Ammon's horn (tissue), 1 donor: ENCODE data around the gene WFDC11.
"Not testable (repeated sequence)": the region's sequence is repeated elsewhere in the genome, so short reads cannot be mapped to it uniquely, and the experiment has no call there.

Experiments used
- DNase-seq: peaks from one replicate; pipeline ENCODE4 v3.0.0-alpha.2; 2016; ENCODE audit warnings: low spot score

The WFDC11 gene

DNA sequence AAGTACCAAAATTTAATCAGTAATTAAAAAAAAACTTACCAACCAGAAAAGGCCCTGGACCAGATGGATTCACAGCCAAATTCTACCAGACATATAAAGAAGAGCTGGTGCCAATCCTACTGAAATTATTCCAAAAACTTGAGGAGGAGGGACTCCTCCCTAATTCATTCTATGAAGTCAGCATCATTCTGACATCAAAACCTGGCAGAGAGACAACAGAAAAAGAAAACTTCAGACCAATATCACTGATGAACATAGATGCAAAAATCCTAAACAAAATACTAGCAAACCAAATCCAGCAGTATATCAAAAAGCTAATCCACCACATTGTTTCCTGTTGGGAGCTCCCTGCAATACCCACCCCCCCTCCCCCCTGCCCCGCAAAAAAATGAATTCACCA lies at the start of gene WFDC11:
Gene WFDC11, minus strand, starts transcription at position 101 of the 400 bp plus-strand sequence. CDS start 19,639 bp downstream, outside the sequence.
- DNase-seq: no peak

DNA sequence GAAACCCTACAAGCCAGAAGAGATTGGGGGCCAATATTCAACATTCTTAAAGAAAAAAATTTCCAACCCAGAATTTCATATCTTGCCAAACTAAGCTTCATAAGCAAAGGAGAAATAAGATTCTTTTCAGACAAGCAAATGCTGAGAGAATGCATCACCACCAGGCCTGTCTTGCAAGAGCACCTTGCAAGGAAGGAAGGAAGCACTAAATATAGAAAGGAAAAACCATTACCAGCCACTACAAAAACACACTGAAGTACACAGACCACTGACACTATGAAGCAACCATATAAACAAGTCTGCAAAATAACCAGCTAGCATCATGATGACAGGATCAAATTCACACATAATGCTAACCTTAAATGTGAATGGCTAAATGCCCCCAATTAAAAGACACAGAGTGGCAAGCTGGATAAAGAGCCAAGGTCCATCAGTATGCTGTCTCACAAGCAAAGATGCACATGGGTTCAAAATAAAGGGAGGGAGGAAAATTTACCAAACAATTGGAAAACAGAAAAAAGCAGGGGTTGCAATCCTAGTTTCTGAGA lies 46.2 kb upstream of the WFDC11 start:
- not testable (repeated sequence) for DNase-seq

DNA sequence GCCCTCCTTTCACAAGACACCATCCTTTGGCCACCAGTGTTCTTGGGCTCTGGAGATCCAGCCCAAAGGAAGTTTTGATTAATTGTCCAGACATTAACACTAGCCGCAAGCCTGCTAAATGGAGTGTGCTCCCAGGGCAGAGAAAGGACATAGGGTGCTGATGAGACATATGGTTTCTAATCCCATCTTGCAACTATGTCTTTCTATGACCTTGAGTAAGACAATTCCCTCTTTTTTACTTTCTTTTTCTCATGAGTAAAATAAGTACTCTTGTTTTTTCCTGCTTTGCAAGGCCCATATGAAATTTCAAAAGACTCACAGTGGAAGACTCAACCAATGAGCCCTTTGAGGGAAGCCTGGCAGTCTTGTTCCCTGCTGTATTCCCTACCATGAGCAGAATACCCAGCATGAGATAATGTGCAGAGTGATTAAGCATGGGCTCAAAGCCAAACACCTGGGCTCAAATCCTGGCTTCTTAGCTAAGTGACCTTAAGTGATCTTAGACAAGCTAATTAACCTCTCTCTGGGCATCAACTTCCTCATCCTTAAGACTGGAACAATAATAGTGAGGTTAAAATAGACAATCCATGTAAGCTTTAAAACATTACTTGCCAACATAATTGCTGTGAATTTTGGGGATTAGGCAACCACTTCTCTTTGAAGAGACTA lies 35.1 kb upstream of the WFDC11 start, which contains the start of gene WFDC10B:
Gene WFDC10B, minus strand, starts transcription at position 51 of the 669 bp plus-strand sequence. CDS start 19,027 bp downstream, outside the sequence.
- DNase-seq: no peak

DNA sequence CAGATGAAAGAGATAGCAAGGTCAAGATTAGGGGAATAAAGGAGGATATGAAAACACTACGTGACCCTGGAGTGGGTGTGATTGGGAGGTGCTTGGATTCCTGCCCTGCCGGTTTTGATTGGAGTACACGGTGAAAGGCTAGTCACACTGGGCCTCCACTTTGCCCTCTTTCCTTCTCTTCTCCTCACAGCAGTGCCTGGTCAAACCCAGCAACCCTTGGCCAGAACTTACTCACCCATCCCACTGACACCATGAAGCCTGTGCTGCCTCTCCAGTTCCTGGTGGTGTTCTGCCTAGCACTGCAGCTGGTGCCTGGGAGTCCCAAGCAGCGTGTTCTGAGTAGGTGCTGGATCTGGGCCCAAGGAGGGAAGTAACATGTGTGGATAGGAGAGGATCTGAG lies 31.8 kb upstream of the WFDC11 start, which contains the start of gene WFDC13:
Gene WFDC13, plus strand, starts transcription at position 166 of the 400 bp plus-strand sequence. Its CDS starts 86 bp downstream, at position 252.
- peak; percentile 3 for DNase-seq

DNA sequence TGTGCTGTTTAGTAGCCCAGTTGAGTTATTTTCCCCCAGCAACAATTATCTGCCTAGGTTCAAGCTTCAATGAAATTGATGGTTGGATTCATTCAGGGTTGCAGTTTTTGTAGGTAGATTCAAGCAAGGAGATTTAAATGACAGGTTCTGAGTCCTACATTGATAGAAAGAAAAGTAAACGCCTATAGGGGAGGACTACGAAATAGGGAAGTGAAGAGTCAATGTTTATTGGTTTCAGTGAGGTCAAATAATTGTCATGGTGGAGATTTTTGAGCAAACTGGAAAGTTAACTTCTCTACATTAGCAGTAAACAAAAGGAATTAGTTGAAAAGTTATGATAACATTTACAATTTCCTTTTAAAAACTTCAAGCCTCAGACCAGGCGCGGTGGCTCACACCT lies 31.1 kb upstream of the WFDC11 start:
- no peak for DNase-seq

DNA sequence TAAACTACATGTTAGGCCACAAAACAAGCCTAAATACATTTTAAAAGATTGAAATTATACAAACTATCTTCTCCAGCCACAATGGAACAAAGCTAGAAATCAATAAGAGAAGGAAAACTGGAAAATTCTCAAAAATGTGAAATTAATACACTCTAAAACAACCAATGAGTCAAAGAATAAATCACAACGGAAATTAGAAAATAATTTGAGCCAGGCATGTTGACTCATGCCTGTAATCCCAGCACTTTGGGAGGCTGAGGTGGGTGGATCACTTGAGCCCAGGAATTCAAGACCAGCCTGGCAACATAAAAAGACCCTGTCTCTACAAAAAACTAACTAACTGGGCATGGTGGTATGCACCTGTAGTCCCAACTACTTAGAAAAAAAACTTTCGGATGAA lies 25.5 kb upstream of the WFDC11 start:
- no peak for DNase-seq

DNA sequence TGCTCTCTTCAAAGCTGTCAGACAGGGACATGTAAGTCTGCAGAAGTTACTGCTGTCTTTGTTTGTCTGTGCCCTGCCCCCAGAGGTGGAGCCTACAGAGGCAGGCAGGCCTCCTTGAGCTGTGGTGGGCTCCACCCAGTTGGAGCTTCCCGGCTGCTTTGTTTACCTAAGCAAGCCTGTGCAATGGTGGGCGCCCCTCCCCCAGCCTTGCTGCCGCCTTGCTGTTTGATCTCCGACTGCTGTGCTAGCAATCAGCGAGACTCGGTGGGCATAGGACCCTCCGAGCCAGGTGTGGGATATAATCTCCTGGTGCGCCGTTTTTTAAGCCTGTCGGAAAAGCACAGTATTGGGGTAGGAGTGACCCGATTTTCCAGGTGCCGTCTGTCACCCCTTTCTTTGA lies 23.3 kb upstream of the WFDC11 start:
- not testable (repeated sequence) for DNase-seq

DNA sequence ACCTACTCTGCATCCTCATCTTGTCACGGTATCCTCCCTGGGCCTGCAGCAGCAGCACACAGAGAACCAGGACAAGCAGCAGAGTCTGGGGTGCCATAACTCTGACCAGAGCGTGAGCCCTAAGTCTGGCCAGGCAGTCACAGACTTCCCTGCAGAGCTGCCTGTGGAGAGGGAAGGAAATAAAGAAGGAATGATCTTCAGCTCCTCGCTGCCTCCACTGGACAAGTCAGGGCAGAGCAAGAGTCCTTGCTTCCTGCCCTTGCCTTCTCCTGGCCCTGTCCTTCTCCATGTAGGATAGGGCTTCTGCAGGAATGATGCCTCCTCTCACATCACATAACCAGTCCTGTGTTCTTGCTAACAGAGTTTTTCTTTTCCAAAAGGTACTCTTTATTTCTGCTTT lies 15.9 kb upstream of the WFDC11 start:
- no peak for DNase-seq

DNA sequence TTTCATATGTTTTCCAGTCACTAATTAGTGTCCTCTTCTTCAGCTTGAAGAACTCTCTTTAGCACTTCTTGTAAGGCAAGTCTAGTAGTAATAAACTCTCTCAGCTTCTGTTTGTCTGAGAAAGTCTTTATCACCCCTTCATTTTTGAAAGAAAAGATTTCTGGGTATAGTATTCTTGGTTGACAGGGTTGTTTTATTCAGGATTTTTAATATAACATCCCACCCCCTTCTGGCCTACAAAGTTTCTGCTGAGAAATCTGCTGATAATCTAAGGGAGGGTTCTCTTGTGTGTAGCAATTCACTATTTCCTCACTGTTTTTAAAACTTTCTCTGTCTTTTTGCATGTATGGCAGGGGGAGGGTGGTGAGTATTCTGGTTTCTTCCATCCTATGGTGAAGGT lies 9.6 kb upstream of the WFDC11 start:
- DNase-seq: no peak

DNA sequence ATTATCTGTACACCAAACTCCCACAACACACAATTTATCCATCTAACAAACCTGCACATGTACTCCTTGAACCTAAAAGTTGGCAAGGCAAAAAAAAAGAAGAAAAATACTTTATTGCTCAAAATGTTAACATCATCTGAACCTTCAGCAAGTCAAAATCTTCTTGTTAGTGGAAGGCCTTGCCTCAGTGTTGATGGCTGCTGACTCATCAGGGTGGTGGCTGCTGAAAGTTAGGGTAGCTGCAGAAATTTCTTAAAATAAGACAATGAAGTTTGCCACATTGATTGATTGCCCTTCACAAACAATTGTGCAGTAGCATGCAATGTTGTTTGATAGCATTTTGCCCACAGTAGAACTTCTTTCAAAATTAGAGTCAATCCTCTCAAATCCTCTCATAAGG lies 2.7 kb upstream of the WFDC11 start:
- DNase-seq: no peak

DNA sequence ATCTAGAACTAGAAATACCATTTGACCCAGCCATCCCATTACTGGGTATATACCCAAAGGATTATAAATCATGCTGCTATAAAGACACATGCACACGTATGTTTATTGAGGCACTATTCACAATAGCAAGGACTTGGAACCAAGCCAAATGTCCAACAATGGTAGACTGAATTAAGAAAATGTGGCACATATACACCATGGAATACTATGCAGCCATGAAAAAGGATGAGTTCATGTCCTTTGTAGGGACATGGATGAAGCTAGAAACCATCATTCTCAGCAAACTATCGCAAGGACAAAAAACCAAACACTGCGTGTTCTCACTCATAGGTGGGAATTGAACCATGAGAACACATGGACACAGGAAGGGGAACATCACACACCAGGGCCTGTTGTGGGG lies 13.0 kb downstream of the WFDC11 start:
- not testable (repeated sequence) for DNase-seq

DNA sequence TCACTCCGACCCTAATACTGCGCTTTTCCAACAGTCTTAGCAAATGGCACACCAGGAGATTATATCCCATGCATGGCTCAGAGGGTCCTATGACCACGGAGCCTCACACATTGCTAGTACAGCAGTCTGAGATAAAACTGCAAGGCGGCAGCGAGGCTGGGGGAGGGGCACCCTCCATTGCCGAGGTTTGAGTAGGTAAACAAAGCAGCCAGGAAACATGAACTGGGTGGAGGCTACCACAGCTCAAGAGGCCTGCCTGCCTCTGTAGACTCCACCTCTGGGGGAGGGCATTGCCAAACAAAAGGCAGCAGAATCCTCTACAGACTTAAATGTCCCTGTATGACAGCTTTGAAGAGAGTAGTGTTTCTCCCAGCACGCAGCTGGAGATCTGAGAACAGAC lies 18.3 kb downstream of the WFDC11 start:
- not testable (repeated sequence) for DNase-seq

DNA sequence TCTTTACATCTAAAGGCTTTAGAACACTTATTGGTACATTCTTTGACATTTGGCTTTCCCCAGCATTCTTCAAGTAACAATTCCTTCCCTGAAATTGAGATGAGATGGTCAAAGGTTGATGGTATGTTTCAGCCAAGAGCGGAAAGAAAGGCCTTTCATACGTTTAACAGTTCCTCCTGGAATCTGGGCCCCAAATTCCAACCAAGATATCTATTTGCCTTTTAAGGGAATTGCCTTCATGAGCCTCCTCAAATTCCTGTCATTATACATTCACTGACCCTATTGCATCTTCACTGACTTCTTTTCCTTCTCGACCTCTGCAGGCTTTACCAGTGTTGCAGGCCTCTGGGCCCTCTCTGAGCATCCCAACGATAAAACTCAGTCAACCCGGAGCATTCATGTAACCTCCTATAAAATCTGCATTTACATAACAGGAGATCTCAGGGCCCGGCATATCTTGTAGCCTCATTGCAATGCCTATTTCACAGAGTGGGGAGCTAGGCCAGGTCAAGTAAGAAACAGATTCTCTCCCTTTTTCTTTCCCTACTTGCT lies 20.7 kb downstream of the WFDC11 start:
- DNase-seq: no peak

DNA sequence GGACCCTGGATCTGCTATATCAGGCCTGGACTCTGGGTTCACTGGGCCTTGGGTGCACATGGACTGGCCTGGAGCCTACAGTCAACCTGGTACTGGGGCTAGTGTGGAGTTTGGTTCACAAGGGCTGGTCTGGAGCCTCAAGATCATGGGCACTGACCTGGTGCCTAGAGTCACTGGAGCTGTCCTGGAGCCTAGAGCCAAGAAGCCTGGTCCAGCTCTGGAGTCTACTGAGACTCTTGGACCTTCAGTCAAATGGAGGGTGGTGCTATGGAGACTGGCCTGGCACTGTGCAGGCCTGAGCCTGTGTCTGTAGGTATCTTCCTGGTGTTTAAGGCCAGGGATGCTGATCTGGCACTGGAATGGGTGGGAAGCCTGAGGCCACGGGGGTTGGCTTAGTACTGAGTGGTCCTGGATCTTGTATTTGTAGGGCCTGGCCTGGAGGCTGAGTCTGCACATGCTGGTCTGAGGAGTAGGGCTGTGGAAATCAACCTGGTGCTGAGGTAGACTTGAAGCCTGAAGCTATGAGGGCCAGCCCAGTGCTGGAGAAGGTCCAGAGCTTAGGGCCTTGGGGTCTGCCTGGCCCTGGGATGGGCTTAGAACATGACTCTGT lies 22.5 kb downstream of the WFDC11 start:
- no peak for DNase-seq

DNA sequence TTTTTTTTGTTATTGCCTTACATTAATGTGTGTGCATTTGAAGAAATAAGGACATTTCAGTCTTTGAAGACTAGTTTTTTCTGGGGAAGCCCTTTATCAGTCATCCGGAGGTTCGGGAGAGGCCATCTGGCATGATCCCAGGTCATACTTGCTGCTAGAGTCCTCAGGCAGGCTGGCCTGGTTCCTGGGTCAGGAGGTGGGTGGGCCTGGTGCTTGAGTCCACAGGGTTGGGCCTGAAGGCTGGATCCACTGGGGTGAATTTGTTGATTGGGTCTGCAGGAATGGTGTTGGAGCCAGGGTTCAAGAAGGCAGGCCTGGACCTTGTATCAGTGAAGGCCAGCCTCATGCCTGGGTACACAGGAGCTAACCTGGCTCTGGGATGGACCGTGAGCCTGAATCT lies 23.2 kb downstream of the WFDC11 start:
- DNase-seq: no peak

DNA sequence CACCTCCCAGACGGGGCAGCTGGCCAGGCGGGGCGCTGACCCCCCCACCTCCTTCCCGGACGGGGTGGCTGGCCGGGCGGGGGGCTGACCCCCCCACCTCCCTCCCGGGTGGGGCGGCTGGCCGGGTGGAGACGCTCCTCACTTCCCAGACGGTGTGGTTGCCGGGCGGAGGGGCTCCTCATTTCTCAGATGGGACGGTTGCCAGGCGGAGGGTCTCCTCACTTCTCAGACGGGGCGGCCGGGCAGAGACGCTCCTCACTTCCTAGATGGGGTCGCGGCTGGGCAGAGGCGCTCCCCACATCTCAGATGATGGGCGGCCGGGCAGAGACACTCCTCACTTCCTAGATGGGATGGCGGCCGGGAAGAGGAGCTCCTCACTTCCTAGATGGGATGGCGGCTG lies 24.2 kb downstream of the WFDC11 start:
- DNase-seq: not testable (repeated sequence)

DNA sequence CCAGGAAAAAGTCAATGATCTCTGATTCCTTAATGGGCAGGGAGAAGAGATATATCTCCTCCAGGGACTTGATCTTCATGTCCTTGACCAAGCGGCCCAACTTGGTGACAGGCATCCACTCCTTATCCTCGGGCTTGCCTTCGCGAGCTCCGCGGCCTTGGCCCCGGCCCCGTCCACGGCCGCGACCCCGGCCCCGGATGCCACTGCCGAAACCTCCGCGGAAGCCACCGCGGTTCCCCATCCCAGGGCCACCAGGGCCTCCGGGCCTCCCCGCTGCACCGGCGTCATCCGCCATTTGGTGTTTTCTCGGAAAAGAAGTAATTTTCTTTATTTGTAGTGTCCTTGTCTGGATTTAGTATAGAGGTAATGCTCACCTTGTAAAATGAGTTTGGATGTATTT lies 29.0 kb downstream of the WFDC11 start:
- not testable (repeated sequence) for DNase-seq

DNA sequence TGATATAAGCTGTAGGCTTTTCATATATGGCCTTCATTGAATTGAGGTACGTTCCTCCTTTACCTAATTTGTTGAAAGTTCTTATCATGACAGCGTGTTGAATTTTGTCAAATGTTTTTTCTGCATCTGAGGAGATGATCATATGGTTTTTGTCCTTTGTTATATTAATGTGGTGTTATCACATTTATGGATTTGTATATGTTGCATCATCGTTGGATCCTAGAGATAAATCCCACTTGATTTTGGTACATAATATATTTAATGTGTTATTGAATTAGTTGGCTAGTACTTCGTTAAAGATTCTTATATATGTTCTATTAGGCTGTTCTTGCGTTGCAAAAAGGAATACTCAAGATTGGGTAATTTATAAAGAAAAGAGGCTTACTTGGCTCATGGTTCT lies 30.4 kb downstream of the WFDC11 start:
- DNase-seq: no peak

DNA sequence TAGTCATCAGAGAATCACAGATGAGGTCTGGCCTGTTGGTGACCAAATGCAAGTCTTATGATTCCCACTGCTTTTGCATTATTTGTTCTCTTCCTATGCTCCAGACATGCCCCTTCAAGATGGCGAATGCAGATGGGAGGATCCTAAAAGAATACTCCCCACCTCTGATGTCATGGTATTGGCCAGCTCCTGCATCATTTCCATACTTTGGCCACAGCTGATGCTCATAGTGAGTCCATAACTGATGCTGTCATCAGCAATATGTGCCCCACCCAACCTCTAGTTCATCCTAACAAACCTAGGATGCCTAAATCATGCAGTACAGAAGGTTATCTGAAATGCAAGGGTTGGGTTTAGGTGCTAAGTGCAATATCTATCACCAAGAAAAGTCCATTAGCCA lies 33.5 kb downstream of the WFDC11 start:
- DNase-seq: no peak

DNA sequence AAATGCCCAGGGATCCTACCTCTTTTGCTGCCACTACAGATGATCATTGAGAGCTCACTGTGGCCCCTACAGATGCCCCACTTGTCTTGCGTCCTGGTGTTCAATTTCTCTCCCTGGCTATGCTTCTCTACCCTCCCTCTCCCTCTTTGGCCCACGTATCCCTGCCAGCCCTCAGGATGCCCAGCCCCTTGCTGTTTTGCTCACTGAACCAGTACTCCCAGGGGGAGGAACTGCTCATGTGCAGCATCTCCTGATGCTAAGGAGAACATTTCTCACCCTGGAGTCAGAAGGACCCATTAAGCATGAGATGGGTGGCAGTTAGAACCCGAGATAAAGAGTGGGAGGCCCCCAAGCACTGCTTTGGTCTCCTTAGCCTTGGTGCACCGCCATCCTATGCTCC lies 38.9 kb downstream of the WFDC11 start, which contains the start of gene WFDC9:
Gene WFDC9, minus strand, starts transcription at position 101 of the 400 bp plus-strand sequence. CDS start 21,103 bp downstream, outside the sequence.
- DNase-seq: no peak

DNA sequence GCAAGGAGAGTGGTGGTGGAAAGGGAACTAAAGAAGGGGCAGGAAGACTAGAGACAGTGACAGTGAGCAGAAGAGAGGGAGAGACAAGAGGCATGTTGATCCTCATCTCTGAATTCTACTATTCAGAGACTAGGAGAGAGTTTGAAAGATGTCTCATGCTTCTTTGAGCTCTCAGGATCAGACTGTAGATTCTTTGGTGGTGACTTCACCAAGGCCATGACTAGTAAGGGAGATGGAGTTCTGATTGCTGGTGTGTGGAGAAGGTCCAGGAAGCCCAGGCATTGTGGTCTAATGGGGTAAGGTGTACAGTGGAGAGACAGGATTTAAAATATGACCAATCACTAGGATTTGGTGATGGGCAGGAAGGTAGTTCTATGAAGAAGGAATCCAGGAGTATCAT lies 39.7 kb downstream of the WFDC11 start:
- DNase-seq: no peak

DNA sequence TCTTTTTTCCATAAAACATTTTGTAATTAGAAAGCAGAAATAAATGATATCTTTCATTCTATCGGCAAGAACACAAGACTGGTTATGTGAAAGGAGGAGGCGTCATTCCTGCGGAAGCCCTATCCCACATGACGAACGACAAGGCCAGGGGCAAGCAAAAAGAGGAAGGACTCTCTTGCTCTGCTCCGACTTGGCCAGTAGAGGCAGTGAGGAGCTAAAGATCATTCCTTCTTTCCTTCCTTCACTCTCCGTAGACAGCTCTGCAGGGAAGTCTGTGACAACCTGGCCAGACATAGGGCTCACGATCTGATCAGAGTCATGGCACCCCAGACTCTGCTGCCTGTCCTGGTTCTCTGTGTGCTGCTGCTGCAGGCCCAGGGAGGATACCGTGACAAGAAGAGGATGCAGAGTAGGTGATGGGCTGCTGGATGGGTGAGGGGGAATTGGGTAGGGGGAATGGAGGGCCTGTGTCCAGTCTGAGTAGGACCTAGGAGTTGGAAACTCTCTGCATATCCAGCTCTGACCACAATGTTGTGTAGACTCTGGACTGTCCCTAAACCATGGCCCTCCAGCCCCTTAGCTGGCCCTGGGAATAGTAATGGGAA lies 40.4 kb downstream of the WFDC11 start, which contains the start of gene WFDC10A:
Gene WFDC10A, plus strand, starts transcription at position 244 of the 605 bp plus-strand sequence. Its CDS starts 75 bp downstream, at position 319.
- peak; percentile 40 for DNase-seq
